RWPE1 (cell line): ENCODE data around the gene HS6ST1.

Source experiments
- CTCF ChIA-PET: fragments of 350-600 bp; sonication (Branson Sonifier 250); formaldehyde crosslinking; extraction: SDS; loops from one replicate; lab custom pipeline; 2021; lab: Yijun Ruan, JAX
- POLR2A ChIA-PET: fragments of 400-600 bp; formaldehyde crosslinking; extraction: SDS; loops from one replicate; lab custom pipeline; 2020; ENCODE audit warnings: antibody characterized with exemption; ENCODE audit not compliant: low non-redundant PET; lab: Yijun Ruan, JAX
- DNase-seq: peaks from one replicate; pipeline ENCODE4 v3.0.0; 2012; ENCODE audit warnings: low spot score
- H3K27ac ChIP-seq: fragments of 450-650 bp; 2 replicates; pipeline ENCODE4 v1.5.1; 2017
- TF ChIP-seq, protein P1 (sequence below): fragments of 450-650 bp; conservative IDR thresholded peaks from 2 replicates; pipeline ENCODE4 v1.5.1; 2017; ENCODE audit warnings: low read depth, mild to moderate bottlenecking

HS6ST1 gene

DNA sequence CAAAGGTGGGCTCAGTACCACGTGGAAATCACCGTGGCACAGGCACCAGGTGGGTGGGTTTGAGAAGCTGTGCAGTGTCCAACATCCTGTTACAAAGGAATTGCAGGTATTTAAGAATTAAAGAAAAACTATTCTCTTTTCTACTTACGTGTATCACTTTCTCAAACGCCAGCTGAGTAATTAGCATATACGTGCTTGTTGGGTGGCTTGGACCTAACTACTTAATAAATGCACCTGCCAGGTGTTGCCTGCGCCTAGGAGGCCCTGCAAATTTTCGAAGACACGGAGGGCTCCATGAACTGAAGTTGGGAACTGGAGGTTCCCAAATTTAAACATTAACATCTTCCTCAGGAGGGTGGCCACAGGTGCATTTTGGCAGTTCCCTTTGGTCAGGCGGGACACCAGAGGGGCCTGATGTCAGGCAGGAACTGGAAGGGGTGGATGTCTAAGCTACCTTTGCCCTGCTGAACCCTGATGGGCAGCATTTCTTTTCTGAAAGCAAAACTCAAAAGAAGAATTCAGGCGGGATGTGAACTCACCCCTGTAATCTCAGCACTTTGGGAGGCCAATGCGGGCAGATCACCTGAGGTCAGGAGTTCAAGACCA, 84.8 kb downstream of the HS6ST1 start:
- DNase-seq: no peak
- H3K27ac ChIP-seq: no peak overlapping the region
- POLR2A ChIA-PET: interaction anchor here (0.7 kb wide), 1 partner anchor 222 kb away, joined by 8 read pairs; no protein-coding TSS in a partner anchor
- CTCF ChIA-PET: interaction anchor here (0.7 to 1.2 kb wide), 6 partner anchors 15 to 1577 kb away, joined by 3 read pairs; no protein-coding TSS in a partner anchor
- TF ChIP-seq, protein P1, sequence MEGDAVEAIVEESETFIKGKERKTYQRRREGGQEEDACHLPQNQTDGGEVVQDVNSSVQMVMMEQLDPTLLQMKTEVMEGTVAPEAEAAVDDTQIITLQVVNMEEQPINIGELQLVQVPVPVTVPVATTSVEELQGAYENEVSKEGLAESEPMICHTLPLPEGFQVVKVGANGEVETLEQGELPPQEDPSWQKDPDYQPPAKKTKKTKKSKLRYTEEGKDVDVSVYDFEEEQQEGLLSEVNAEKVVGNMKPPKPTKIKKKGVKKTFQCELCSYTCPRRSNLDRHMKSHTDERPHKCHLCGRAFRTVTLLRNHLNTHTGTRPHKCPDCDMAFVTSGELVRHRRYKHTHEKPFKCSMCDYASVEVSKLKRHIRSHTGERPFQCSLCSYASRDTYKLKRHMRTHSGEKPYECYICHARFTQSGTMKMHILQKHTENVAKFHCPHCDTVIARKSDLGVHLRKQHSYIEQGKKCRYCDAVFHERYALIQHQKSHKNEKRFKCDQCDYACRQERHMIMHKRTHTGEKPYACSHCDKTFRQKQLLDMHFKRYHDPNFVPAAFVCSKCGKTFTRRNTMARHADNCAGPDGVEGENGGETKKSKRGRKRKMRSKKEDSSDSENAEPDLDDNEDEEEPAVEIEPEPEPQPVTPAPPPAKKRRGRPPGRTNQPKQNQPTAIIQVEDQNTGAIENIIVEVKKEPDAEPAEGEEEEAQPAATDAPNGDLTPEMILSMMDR: peak; percentile 5

DNA sequence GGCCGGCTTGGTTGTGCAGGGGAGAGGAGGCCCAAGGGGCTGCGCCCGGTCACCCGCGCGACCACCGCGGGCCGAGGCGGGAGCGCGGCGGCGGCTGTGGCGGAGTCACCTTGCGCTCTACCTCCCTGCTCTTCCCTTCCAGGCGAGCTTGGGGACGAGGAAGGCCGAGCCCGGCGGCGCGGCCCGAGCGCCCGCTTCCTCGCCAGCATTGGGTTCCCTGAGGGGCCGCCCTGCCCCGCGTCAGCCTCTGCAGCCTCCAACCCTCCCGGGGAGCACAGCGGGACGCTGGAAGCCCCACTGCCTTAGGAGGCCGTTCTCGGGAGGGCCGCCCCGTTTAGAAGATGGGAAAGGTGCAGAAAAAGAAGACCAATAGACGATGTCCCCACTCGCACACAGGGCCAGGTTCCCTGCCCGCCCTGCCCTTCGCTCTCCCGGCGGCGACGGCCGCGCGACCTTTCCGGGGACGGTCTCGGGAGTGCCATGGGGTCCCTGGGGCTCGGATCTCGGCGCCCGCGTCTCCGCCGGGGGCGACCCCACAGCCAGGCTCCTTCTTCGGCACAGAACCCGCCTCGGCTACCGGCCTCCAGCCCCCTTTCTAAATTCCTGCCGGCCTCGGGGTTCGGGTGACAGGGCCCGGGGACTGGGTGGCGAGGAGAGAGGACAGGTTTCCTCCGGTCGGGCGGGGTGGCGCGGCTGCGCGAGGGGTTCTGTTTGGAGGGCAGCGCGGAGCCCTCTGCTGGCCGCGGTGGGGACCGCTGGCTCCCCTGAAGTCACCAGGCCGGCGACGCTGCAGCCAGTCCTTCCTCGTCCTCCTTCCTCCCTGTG, 85.5 kb downstream of the HS6ST1 start:
- ChIA-PET CTCF (interaction anchor here (0.6 to 1.2 kb wide), 6 partner anchors 15 to 1578 kb away, joined by 3 read pairs; no protein-coding TSS in a partner anchor), POLR2A (interaction anchor here (0.7 kb wide), 1 partner anchor 192 kb away, joined by 3 read pairs; no protein-coding TSS in a partner anchor)

DNA sequence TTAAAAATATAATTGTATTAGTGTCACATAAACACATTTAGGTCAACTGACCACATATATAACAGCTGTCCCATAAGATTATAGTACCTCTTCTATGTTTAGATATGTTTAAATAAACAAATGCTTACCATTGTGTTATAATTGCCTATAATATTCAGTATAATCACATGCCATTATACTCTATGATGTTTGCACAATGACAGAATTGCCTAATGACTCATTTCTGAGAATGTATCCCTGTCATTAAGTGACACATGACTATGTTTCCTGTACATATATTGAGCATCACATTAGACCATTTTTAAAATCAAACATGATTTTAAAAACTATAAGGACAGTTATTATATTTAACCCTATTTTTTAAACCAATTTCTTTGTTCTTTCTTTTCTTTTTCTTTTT, 89.8 kb downstream of the HS6ST1 start:
- no peak for DNase-seq
- CTCF ChIA-PET: no interaction called here
- POLR2A ChIA-PET: no interaction called here
- TF ChIP-seq, protein P1: no peak
- no peak overlapping the region for H3K27ac ChIP-seq

More for the DNA sequence above, 85.5 kb downstream of the HS6ST1 start:
- peak overlapping the region; percentile 26; the same call in 1 of the 2 replicates for H3K27ac ChIP-seq
- DNase-seq: peak; percentile 84
- TF ChIP-seq, protein P1: peak; percentile 94

DNA sequence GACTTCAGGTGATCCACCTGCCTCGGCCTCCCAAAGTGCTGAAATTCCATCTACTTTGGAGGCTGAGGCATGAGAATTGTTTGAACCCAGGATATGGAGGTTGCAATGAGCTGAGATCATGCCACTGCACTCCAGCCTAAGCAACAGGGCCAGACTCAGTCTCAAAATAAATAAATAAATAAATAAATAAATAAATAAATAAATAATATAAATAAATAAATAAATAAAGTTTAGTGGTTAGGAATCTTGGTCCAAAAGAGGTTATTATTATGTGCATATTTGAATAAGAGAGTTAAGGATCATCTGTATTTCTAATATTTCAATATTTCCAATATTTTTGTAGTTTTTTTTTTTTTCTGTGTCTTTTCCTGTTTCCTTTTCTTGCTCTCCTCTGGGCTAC, 90.8 kb downstream of the HS6ST1 start:
- POLR2A ChIA-PET: no interaction called here

DNA sequence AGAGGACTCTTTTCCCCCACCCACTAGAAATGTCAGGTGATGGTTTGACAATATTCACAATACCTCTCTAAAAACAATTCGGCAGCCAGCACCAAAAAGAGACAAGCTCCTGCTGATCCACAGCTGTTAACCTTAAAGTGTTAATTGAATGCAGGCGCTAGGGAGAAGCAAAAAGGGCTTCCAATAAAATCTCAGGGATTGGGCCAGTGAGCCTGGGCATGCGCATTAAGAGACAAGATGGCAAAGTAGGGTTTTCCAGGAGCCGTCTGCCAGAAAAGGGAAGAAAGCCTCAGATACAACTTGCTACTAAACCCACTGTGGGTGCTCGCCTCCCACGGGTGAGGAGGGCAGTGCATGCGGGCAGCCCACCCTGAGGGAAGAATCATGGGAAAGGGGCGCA, 98.8 kb downstream of the HS6ST1 start:
- ChIA-PET CTCF (no interaction called here), POLR2A (no interaction called here)
- TF ChIP-seq, protein P1: no peak
- H3K27ac ChIP-seq: no peak overlapping the region
- DNase-seq: no peak

More for the DNA sequence above, 90.8 kb downstream of the HS6ST1 start:
- no peak overlapping the region for H3K27ac ChIP-seq
- CTCF ChIA-PET: interaction anchor here (0.8 kb wide), 1 partner anchor 65 kb away, joined by 7 read pairs; no protein-coding TSS in a partner anchor
- no peak for DNase-seq
- TF ChIP-seq, protein P1: no peak

DNA sequence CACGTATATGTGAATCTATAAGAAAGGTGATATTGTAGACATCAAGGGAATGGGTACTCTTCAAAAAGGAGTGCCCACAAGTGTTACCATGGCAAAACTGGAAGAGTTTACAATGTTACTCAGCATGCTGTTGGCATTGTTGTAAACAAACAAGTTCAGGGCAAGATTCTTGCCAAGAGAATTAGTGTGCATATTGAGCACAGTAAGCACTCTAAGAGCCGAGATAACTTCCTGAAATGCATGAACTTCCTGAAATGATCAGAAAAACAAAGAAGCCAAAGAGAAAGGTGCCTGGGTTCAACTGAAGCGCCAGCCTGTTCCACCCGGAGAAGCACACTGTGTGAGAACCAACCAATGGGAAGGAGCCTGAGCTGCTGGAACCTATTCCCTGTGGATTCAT, 101.0 kb downstream of the HS6ST1 start:
- POLR2A ChIA-PET: no interaction called here
- CTCF ChIA-PET: no interaction called here
- H3K27ac ChIP-seq: no peak overlapping the region
- TF ChIP-seq, protein P1: no peak
- no peak for DNase-seq
